ENCODE results near the gene PDGFRB.

GRCh38 chr5:150131978-150132694, 23.5 kb downstream of the PDGFRB start:
- no peak for TF ChIP-seq POLR2AphosphoS5 (IDR thresholded peaks at IDR 0.05)
- no peak for TF ChIP-seq CTCF (IDR thresholded peaks at IDR 0.05)
- no peak for TF ChIP-seq POLR2A (IDR thresholded peaks at IDR 0.05)

Measured in breast epithelium (tissue), 3 donors.